NCI-H446 (cell line): ENCODE data around the gene PARD6B.

Experiments used
- DNase-seq, 2 experiments: peaks; one replicate each; lab custom pipeline; 2025; lab: John Stamatoyannopoulos, UW

Gene PARD6B

DNA sequence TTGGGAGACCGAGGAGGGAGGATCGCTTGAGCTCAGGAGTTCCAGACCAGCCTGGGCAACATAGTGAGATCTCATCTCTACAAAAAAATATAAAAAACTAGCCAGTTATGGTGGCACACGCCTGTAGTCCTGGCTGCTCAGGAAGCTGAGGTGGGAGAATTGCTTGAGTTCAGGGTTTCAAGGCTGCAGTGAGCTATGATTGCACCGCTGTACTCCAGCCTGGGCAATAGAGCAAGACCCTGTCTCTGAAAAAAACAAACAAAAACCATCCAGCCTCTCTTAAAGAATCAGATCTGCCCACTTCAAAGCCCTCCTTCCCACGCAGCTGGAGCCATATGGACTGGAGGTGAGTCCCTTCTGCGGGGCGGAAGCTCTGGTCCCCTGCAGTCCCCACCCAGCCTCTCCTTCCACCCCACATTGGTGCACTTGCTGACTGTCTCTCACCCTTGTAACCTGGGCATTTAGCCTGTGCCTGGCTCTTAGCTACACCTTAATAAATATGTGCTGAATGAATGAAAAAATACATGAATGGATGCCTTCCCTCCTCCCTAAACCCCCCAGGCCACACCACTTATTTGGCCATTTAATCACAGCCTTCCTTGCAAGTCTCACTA, 7.2 kb upstream of the PARD6B start:
- no peak for DNase-seq

DNA sequence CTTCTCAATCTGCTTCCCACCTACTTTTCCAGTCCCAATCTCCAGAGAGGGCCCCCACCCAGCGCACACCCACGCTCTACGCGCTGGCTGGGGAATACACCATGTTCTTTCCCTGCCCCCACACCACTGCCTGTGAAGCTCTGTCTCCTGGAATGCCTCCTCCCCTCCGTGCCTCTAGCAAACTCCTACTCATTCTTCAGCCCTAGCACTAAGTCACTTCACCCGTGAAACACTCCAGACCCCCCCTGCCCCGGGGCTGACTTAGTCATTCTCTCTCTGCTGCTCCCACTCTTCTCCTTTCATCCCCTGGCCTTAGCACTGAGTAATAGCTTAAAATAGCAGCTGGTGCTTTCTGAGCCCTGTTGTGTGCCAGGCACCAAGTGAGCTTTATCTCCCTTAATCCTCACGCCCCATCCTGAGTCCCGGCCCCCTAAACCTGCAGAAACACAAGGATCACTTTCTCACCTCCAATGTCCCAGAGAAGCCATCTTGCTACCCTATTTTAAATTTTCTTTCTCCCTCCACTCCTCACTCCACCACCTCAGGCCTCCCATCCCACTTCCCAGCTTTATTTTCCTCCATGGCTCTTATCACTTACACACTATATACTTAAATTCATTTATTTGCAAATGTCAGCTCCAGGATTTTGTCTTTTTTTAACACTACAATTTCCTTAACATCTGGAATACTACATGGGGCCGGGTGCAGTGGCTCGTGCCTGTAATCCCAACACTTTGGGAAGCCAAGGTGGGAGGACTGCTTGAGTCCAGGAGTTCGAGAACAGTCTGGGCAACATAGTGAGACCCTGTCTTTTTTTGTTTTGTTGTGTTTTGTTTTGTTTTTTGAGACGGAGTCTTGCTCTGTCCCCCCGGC, 6.3 kb upstream of the PARD6B start:
- DNase-seq: no peak

DNA sequence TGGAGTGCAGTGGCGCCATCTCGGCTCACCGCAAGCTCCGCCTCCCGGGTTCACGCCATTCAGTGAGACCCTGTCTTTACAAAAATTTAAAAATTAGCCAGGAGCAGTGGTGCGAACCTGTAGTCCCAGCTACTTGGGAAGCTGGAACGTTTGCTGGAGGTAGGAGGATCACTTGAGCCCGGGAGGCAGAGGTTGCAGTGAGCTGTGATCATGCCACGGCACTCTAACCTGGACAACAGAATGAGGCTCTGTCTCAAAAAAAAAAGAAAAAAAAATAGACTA, 5.7 kb upstream of the PARD6B start:
- DNase-seq: no peak

DNA sequence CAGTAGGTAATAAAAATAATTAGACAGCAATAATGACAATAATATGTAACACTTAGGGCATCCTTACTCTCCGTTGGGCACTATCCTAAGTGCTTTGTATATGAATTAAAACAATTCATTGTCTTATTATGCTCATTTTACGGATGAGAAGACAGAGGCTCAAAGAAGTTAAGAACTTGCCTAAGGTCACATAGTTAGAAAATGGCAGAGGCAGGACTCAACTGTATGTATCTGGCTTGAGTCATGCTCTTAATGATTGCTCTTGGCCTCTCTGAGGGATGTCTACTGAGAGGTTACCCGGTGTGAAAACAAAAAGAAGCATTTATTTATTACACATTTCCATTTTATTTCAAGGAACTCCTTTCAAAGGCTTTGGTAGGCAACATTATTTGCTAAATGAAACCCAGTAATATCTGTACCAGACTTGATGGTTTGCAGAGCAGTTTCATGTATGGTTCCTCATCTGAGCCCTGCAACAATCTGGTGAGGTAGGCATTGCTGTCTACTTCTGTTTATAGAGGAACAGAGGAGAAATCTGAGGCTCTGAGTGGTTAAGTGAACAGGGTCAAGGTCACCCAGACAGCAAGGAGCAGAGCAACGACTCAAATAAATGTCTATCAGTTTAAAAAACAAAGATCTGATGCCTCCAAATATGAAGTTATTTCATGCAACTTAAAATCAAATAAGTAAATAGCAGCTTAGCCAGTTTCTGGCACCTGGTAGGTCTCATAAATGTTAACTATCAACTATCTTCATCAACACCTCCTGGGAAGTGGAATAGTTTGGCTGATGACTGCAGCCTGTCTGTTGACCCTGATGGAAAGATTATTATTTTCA, 4.2 kb upstream of the PARD6B start:
- DNase-seq: no peak

DNA sequence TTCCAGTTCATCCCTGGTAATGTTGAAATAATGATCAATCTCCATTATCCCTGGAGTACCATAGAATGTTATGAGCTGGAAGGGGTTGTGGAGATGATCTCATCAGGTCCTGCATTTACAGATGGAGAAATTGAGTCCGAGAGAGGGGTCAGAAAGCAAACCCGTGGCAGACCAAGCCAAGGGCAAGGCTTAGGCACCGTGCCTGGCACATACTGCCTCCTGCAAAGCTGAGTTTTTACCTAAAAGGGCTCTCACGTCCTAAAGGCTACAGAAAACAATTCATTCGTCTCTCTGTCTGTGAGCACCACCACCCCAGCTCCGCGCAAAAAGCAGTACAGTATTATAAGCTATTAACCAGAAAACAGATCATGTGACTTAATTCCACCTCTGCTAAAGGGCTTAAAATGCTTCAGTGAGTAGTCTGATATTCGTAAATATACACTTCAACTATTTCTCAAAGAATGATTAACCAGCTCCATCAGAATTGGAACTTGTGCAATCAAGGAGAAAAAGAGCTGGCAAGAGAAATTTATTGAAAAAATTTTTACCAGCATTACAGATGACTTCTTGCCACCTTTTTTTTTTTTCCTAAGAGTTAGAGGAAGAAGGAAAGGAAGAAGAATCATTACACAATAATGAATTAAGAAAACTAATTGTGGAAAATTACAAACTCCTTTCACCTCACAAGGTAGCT, 3.4 kb upstream of the PARD6B start:
- DNase-seq: no peak

DNA sequence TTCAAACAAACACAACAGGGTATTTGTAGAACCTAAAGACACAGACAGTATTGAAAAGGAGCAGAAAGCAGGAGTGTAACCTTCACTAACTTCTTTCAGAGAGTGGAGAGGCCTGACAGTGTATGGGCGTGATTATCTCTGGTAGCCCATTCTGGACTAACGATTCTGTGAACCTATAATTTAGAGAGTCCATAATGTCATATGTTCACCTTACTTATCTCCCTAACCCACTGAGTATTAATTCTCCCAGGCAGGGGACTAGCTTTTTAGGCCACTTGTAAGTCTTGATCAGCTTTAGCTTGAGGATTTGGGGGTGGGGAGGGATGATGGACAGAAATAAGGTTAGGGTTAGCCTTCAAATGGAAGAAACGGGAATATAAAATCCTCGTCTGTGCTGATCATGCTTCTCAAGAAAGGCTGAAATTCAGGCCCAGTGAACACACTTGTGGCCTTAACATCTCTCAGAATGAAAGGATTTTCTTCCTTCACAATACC, 2.8 kb upstream of the PARD6B start:
- DNase-seq: no peak

DNA sequence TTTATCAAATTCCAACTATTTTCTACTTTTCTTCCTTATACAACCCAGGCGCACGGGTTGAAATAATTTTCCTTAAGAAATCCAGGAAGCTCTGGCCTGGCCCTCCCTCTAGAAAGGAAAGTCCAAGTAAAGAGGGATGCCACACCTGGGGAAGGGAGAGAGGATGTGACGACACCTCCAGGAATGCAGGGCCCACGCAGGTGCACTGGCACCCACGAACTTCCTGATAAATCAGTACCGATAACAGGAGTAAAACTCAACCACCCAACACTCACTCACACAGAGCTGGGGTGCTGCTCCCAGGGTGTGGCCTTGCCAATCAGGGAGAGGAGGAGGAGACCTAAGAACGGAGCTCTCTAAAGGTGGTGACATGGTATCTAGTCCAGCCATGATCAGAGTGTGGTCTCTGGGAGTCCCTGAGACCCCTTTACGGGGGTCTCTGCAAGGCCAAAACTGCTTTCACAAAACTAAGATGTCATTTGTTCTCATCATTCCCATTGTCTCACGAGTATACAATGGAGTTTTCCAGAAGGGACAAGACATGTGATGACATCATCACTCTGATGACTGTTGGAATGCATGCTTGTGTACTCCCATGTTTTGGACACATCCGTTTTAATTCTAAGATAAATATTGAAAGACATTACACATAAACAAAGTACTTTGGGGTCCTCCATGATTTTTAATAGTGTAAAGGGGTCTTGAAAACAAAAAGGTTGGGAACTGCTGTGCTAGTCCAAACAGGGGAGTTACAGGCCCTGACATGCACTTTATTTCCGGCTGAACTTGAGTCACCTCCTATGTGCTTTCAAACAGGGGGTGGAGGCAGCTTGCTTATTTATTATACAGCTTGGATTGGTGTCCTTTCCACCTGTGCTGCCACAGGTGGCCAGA, 2.2 kb upstream of the PARD6B start:
- no peak for DNase-seq

DNA sequence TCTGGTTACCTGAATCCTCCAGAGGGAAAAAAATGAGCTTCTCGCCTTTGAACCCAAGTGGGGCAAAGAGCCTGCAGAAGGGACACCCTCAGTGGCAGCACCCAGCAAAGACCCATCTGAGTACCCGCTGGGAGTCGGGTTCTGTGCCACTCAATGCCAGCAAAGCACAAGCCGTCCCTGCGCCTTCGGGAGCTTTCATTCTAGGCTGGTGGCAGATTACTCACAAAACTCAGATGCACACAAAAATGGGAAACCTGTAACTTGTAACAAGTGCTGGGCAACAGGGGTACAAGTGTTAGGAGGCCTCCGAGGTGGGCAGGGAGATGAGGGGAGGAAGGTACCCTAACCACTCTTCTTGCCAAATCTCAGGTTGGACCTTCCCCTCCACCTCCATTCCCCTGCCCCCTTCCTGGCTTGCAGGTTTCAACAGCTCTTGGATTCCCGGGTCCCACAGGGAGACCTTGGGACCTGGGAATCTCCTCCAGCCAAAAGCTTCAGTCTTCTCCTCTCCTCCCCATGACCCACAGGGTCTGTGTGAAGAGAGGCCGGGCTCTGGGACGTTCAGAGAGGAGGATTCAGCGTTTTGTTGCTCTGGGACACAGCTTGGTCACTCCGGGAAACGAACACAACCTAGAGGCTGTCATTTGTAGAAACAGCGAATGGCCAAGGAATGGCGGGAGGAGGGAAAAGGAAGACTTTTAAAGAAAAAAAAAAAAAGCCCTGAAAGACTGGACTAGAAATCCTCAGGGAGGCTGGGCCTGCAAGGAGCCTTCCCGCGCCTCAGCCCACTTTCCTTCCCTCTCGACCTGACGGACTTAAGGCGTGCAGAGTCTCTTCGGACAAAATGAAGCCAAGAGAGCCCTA, 1.2 kb upstream of the PARD6B start:
- no peak for DNase-seq

DNA sequence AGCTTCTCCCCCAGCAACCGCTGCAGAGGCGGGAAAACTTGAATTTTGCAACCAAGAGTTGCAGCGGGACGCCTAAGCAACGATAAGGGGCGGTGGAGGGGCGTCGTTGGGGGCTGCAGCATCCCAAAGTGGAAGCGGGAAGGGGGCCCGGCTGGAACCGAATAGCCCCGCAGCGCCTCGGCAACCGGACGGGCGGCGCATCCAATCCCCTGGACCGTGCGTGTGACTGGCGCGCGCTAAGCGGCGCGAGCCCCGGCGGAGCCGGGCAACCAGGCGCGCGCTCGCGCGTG, 670 bp upstream of the PARD6B start:
- no peak for DNase-seq

DNA sequence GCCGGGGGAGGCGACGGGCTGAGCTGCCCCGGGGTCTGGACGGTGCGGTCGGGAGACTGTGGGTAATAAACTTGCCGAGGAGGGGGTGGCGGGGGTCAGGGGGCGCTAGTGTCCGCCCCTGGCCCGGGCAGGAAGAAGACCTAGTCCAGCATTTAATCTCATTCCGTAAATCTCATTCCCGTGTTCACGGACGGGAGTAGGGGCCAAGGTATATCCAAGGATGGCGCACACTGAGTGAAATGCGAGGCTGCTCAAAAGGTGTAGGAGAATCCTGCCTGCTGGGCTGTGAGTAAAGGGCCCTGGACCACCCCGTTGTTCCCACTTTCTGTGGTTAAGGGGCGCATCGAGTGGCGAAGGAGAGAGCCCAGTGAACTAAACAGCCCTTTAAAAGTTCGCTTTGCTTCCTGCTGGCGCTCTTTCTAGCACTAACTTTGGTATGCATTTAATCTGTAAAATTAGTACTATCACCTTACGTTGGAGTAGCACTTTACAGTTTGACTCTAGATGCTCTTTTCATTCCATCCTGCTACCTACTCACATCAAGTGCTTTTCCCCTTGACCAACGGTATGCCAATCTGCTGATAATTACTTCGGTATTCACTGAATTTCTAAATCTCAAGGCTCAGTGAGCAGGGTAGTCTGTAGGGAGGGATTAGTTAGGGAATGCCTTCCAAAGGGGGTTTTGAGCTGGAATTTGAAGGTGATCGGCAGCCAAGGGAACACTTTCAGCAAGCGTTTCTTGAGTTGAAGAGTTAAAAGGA, 730 bp downstream of the PARD6B start:
- no peak for DNase-seq

DNA sequence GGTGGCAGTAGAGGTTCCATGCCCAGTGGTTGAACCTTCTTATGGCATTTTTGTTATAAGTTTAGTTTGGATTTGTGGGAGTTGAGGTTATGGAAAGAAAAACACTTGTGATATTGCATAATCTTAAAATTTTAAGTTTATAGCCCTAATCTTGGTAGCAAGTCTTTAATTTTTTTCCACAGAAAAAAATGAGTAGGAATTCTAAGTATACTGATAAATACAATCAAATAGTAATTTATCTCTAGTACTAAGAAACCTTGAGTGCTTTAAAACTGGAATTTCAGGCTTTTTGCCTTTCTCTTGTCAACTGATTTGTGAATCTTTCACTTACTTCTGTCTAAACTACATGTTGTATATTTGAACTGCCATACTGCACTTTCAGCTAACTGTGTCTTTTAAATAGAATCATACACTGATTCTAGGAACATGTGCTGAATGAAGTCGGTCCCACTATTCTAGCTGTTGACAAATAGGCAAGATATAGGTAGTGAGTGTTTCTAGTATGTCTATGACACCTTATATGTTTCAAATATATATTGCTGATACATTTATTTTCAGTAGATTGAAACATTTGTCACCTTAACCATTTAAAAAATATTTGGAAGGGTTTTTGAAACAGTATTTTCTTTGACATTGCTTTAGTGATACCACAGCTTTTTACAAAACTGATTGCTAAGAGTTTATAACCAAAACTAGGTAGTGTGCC, 2.4 kb downstream of the PARD6B start:
- DNase-seq: no peak

DNA sequence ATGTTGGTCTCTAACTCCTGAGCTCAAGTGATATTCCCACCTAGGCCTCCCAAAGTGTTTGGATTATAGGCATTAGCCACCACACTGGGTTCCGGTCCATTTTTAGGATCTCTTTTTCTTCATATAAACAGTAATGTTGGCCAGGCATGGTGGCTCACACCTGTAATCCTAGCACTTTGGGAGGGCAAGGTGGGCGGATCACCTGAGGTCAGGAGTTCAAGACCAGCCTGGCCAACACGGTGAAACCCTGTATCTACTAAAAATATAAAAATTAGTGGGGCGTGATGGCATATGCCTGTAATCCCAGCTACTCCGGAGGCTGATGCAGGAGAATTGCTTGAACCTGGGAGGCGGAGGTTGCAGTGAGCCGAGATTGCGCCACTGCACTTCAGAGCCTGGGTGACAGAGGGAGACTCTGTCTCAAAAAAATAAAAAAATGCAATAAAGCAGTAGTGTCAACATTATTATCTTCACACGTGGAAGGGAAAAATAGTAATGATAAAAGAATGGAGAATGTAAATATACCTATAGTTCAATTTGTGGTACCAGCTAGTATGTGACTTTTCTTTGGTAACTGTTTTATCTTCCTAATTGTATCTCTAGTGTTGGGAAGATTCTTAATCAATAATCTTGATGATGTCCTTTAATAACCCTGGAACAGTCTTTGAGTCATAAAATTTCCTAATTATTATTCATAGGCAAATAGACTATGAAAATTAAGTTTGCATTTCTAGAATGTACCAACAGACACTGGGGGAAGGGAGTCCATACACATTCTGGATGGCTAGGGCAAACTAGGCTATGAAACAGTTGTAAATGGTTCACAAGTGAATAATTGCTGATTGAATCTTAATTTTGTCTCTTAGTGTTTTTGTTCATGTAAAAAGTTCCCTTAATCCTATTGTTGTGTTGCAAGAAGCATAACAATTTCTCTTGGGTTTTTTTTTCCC, 3.6 kb downstream of the PARD6B start:
- DNase-seq: no peak

DNA sequence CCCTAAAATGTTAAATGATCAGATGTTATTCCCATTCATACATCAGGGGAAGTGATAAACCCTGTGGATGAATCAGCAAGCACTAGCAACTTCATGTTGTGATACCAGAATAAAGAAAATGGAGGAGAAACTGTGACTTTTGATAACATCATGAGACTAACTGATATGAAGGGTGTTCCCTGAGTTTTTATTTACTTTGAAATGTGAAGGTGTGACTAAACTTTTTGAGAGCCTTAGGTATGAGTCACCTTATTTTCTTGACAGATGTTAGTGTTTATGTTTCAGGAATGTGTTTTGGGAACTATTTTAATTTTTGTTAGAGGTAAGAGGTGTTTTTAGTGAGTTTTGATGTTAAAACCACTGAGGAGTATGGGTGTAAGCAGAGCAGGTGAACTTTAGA, 4.4 kb downstream of the PARD6B start:
- DNase-seq: no peak

DNA sequence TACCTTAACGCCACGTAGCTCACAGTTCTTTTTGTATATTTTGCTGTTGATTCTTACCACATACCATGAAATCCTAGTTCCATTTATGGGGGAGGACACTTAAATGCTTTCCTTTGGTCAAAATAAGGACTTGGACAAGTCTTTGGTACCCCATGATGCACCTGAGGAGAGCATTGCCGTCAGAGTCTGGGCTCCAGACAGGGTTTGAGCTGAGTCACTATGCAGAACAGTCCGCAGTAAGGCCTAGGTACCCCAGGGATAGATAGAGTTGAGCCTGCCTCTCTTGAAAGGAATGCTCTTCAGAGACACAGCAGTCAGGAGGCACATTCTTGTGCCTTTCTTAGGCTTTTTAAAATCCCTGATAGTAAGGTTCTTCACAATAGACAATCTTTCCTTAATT, 6.0 kb downstream of the PARD6B start:
- no peak for DNase-seq

DNA sequence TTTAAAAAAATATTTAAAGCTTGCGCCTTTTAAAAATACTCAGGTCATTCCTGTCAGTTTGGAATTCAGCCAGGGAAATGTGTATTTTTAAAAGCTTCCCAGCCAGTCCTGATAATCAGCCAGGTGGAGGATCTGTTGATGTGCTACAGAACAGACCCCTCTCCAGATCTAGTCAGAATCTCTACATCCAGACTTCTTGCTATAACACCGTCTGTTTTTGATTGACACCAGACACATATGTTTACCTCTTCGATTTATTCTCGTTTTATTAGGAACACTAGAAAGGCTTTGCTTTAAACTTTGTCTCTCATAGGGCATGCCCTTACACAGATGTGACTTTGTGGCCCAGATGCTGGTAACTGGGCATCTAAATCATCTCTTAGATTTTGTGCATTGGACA, 11.7 kb downstream of the PARD6B start:
- DNase-seq: no peak

DNA sequence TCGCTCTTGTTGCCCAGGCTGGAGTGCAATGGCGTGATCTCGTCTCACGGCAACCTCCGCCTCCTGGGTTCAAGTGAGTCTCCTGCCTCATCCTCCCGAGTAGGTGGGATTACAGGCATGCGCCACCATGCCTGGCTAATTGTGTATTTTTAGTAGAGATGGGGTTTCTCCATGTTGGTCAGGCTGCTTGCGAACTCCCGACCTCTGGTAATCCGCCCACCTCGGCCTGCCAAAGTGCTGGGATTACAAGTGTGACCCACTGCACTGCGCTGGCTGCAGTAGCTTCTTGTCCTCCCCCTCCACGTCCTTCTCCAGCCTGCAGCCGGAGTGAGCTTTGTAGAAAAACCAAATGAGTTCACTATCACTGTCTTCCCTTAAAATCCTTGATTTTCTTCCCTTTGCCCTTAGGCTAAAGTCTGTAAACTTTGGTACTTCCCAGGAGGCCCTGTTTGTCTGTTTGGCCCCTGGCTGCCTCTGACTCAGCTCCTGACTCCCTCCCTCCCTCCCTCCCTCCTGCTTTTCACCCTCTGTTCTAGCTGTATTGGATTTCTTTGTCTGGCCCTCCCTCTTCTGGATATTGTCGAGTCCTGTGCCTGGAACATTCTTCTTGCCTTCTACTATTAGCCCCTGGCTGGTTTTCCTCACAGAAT, 12.9 kb downstream of the PARD6B start:
- peak in 1 of 2 experiments; percentile 54 for DNase-seq

DNA sequence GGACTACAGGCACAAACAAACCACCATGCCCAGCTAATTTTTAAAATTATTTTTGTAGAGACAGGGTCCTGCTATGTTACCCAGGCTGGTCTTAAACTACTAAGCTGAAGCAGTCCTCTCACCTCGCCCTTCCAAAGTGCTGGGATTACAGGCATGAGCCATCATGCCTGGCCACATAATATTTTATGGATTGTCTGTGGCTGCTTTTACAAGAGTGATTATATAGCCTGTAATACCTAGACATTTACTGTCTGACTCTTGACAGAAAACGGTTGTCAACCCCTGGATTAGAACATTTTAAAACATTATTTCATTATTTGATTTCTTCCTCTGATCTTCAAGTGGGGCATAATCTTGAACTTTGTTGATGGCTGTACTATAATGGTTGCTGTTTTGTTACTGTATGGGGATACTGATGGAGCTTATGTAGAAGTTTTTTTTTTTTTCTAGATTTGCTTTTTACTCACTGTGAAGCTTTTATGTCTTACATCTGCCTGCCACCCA, 14.3 kb downstream of the PARD6B start:
- DNase-seq: no peak
